CD4-positive, CD25-positive, alpha-beta regulatory T cell (primary cell): ENCODE results near the gene DLG2. TPM values are rescaled to one million over a fixed set of nuclear protein-coding genes. Genes with fewer than 3 reads are reported as not detected.

Experiments
- ATAC-seq, 2 donors: fragments of 150-1000 bp; cut with Tn5 transposase; one replicate each; pipeline ENCODE4 v1.10.0; 2021; ENCODE audit warnings: low read depth in 2 of 2, moderate number of reproducible peaks in 2 of 2, moderate library complexity in 1 of 2
- DNase-seq, 3 donors: peaks; one replicate each; pipeline versions ENCODE4 v3.0.0 to v3.0.0-alpha.2; 2012 to 2022; ENCODE audit warnings: mixed read lengths in 1 of 3
- H3K27ac ChIP-seq: one replicate; pipeline ENCODE4 v1.7.0; 2013; ENCODE audit warnings: mild to moderate bottlenecking, low read length; ENCODE audit not compliant: insufficient read depth, poor library complexity, severe bottlenecking
- H3K27me3 ChIP-seq: one replicate; pipeline ENCODE4 v1.7.0; 2013; ENCODE audit warnings: low read length; ENCODE audit not compliant: control insufficient read depth, insufficient read depth
- H3K36me3 ChIP-seq: one replicate; pipeline ENCODE4 v1.7.0; 2013; ENCODE audit warnings: mild to moderate bottlenecking, low read length, moderate library complexity; ENCODE audit not compliant: control insufficient read depth, insufficient read depth
- H3K4me1 ChIP-seq: 2 replicates; pipeline ENCODE4 v1.7.0; 2013; ENCODE audit warnings: mild to moderate bottlenecking, low read length; ENCODE audit not compliant: insufficient read depth, control insufficient read depth, poor library complexity, severe bottlenecking
- H3K4me3 ChIP-seq: one replicate; pipeline ENCODE4 v1.7.0; 2013; ENCODE audit warnings: low read depth, mild to moderate bottlenecking, low read length, moderate library complexity
- H3K9me3 ChIP-seq, 2 experiments: 1 replicate in 1 of 2; 2 replicates in 1 of 2; pipeline ENCODE4 v1.7.0; 2013; ENCODE audit warnings: low read length in 2 of 2, mild to moderate bottlenecking in 1 of 2, moderate library complexity in 1 of 2; ENCODE audit not compliant: control insufficient read depth in 2 of 2
- H3K27ac Mint-ChIP-seq, 3 donors: one replicate each; pipeline ENCODE4 v1.8.0; 2020 to 2022; ENCODE audit warnings: mild to moderate bottlenecking in 3 of 3, mixed read lengths in 3 of 3, moderate library complexity in 2 of 3
- H3K27me3 Mint-ChIP-seq: one replicate; pipeline ENCODE4 v1.8.0; 2022; ENCODE audit warnings: mild to moderate bottlenecking, mixed read lengths
- H3K36me3 Mint-ChIP-seq: one replicate; pipeline ENCODE4 v1.8.0; 2020; ENCODE audit warnings: mixed read lengths
- H3K4me1 Mint-ChIP-seq, 4 donors: one replicate each; pipeline ENCODE4 v1.8.0; 2020 to 2022; ENCODE audit warnings: mixed read lengths in 4 of 4, mild to moderate bottlenecking in 1 of 4
- H3K4me3 Mint-ChIP-seq, 4 donors: one replicate each; pipeline ENCODE4 v1.8.0; 2020 to 2022; ENCODE audit warnings: mild to moderate bottlenecking in 4 of 4, mixed read lengths in 4 of 4, moderate library complexity in 3 of 4
- H3K9me3 Mint-ChIP-seq, 7 donors: one replicate each; pipeline ENCODE4 v1.8.0; 2020 to 2022; ENCODE audit warnings: mixed read lengths in 7 of 7, mild to moderate bottlenecking in 3 of 7, moderate library complexity in 2 of 7
- polyA plus RNA-seq, 4 donors: library from polyadenylated mRNA; unstranded; fragments of 300-500 nt; fragmentation: Illumina TruSeq; gene quantifications; one replicate each; pipeline ENCODE4 v1.2.3, GENCODE V29; 2021
- total RNA-seq: library from RNA; stranded (reverse); gene quantifications from one replicate; pipeline ENCODE4 v1.2.3, GENCODE V29; 2022

The DLG2 gene
- total and polyA plus RNA-seq, 5 donors from 2014 or later = 0.26 to 2.0 (median 0.94) TPM

- H3K36me3 ChIP-seq = no peaks in the 10 kb centered on the region
- Mint-ChIP-seq H3K4me1 (no peaks in the 10 kb centered on the region), H3K9me3 (peaks cover 0 to 4% (median 0%) of the 10 kb centered on the region in 7 donors), H3K36me3 (no peaks in the 10 kb centered on the region), H3K4me3 (no peak overlapping the region), H3K27me3 (no peaks in the 10 kb centered on the region), H3K27ac (no peak overlapping the region)
- no peaks in the 10 kb centered on the region for H3K27me3 ChIP-seq
- DNase-seq (no peak), ATAC-seq (no peak)
- H3K4me1 ChIP-seq = no peaks in the 10 kb centered on the region
- no peaks in the 10 kb centered on the region for H3K9me3 ChIP-seq
- H3K4me3 ChIP-seq = no peak overlapping the region
- H3K27ac ChIP-seq = no peak overlapping the region
Observed at GRCh38 chr11:84381666-84382065, 1245.5 kb downstream of the DLG2 start.

DNA sequence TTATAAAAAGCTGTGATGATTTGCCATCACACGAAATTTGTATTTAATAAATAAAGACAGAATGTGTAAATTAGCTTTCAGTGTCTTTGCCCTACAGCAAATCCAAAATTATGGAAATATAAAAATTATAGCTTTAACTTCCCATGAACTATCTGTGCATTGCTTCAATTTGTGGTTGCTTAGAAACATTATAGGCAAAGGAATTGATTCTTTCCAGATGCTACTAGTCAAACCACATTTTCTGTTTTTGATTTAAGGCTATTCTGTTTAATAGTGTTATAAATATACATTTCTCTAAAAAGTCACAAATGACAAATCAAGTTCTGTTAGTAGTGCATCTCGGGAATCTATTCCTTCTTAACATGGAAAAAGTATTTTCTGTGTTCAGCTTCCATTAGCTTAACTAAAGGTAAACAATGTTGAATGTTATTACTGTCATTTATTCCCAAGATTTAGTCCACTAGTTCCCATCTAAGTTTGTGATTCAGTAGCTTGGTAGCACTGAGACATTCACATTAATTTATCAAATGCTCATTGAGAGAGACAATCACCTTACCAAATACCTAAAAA lies 1254.7 kb downstream of the DLG2 start:
- Mint-ChIP-seq H3K27me3 (no peaks in the 10 kb centered on the region), H3K4me3 (no peak overlapping the region), H3K9me3 (peaks cover 0 to 9% (median 2%) of the 10 kb centered on the region in 7 donors), H3K36me3 (no peaks in the 10 kb centered on the region), H3K4me1 (no peaks in the 10 kb centered on the region), H3K27ac (no peak overlapping the region)
- DNase-seq (no peak), ATAC-seq (no peak)
- no peaks in the 10 kb centered on the region for H3K9me3 ChIP-seq
- no peak overlapping the region for H3K4me3 ChIP-seq
- no peak overlapping the region for H3K27ac ChIP-seq
- no peaks in the 10 kb centered on the region for H3K4me1 ChIP-seq
- no peaks in the 10 kb centered on the region for H3K27me3 ChIP-seq
- no peaks in the 10 kb centered on the region for H3K36me3 ChIP-seq

DNA sequence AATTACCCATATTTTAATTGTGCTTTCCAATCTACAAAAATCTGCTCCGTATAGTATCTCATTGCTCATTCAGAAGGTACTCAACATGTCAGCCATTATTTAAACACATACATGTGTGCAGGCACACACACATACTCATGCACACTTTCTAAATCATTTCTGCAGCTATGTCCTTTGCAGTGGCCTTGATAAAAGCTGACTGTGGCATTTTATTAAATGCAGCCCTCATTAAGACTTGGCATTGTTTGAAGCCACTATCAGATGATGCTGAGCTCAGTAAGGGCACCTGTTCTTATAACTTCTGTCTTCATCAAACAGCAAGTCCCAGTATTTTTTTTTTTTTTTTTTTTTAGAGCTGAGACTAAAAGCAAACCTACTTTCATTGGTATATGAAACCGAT lies 1269.1 kb downstream of the DLG2 start:
- H3K4me1 Mint-ChIP-seq = no peaks in the 10 kb centered on the region
- H3K27ac ChIP-seq = no peak overlapping the region
- no peaks in the 10 kb centered on the region for H3K36me3 ChIP-seq
- H3K4me1 ChIP-seq = no peaks in the 10 kb centered on the region
- no peaks in the 10 kb centered on the region for H3K27me3 ChIP-seq
- DNase-seq (no peak), ATAC-seq (no peak)
- H3K4me3 ChIP-seq = no peak overlapping the region
- H3K9me3 ChIP-seq = no peaks in the 10 kb centered on the region
- peaks cover 0 to 10% (median 4%) of the 10 kb centered on the region in 7 donors for H3K9me3 Mint-ChIP-seq
- H3K4me3 Mint-ChIP-seq = no peak overlapping the region
- no peaks in the 10 kb centered on the region for H3K27me3 Mint-ChIP-seq
- no peaks in the 10 kb centered on the region for H3K36me3 Mint-ChIP-seq
- H3K27ac Mint-ChIP-seq = no peak overlapping the region

DNA sequence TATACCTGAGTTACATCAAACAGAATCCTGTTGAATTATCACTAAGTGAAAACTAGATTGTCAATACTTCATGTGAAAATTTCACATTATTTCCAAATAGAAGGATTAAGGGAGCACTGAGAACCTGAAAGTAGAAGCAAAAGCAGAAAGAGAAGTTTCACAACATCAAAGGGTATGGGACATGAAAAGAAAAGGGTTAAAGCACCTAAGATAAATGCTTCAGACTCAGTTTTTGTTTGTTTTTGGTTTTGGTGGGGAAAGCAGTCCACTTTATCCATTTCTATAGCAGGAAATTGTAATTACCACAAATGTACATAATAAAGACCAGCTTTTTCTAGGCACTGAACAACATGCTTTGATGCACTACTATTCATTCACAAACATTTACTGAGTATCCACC lies 1271.2 kb downstream of the DLG2 start:
- no peak overlapping the region for H3K4me3 Mint-ChIP-seq
- no peak overlapping the region for H3K27ac Mint-ChIP-seq
- Histone ChIP-seq H3K4me3 (no peak overlapping the region), H3K27ac (no peak overlapping the region), H3K4me1 (no peaks in the 10 kb centered on the region), H3K27me3 (no peaks in the 10 kb centered on the region), H3K36me3 (no peaks in the 10 kb centered on the region), H3K9me3 (no peaks in the 10 kb centered on the region)
- no peak for ATAC-seq
- no peaks in the 10 kb centered on the region for H3K27me3 Mint-ChIP-seq
- DNase-seq = no peak
- H3K4me1 Mint-ChIP-seq = no peaks in the 10 kb centered on the region
- H3K9me3 Mint-ChIP-seq = peaks cover 0 to 8% (median 4%) of the 10 kb centered on the region in 7 donors
- no peaks in the 10 kb centered on the region for H3K36me3 Mint-ChIP-seq

DNA sequence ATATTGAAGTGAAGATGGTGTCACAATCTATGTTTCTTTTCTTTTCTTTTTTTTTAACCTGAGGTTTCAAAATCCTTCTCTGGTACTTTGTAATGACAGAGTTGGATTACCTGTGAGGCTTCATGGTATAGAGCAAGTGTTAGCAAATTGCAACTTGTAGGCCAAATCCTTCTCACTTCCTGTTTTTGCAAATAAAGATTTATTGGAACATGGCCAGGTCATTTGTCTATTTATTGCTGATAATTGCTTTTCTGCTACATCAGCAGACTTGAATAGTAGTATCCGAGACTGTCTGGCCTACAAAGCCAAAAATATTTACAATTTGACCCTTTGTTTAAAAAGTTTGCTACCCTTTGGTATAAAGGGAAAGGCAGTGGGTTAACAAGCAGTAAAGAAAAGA lies 1281.5 kb downstream of the DLG2 start:
- H3K4me1 Mint-ChIP-seq = no peaks in the 10 kb centered on the region
- Histone ChIP-seq H3K4me3 (no peak overlapping the region), H3K4me1 (no peaks in the 10 kb centered on the region), H3K27ac (no peak overlapping the region), H3K9me3 (no peaks in the 10 kb centered on the region), H3K36me3 (no peaks in the 10 kb centered on the region), H3K27me3 (no peaks in the 10 kb centered on the region)
- H3K36me3 Mint-ChIP-seq = no peaks in the 10 kb centered on the region
- DNase-seq (no peak), ATAC-seq (no peak)
- no peak overlapping the region for H3K4me3 Mint-ChIP-seq
- H3K27me3 Mint-ChIP-seq = no peaks in the 10 kb centered on the region
- H3K9me3 Mint-ChIP-seq = peaks cover 0 to 18% (median 2%) of the 10 kb centered on the region in 7 donors
- H3K27ac Mint-ChIP-seq = no peak overlapping the region

GRCh38 chr11:84345027-84345426 lies 1282.1 kb downstream of the DLG2 start:
- Histone ChIP-seq H3K27me3 (no peaks in the 10 kb centered on the region), H3K4me1 (no peaks in the 10 kb centered on the region), H3K36me3 (no peaks in the 10 kb centered on the region), H3K27ac (no peak overlapping the region), H3K9me3 (no peaks in the 10 kb centered on the region), H3K4me3 (no peak overlapping the region)
- H3K27me3 Mint-ChIP-seq = no peaks in the 10 kb centered on the region
- DNase-seq (no peak), ATAC-seq (no peak)
- no peak overlapping the region for H3K4me3 Mint-ChIP-seq
- peaks cover 0 to 18% (median 3%) of the 10 kb centered on the region in 7 donors for H3K9me3 Mint-ChIP-seq
- H3K27ac Mint-ChIP-seq = no peak overlapping the region
- H3K36me3 Mint-ChIP-seq = no peaks in the 10 kb centered on the region
- no peaks in the 10 kb centered on the region for H3K4me1 Mint-ChIP-seq

- Mint-ChIP-seq H3K27me3 (no peaks in the 10 kb centered on the region), H3K4me1 (no peaks in the 10 kb centered on the region), H3K27ac (no peak overlapping the region), H3K9me3 (peaks cover 0 to 34% (median 8%) of the 10 kb centered on the region in 7 donors), H3K4me3 (no peak overlapping the region), H3K36me3 (no peaks in the 10 kb centered on the region)
- H3K4me1 ChIP-seq = no peaks in the 10 kb centered on the region
- no peak overlapping the region for H3K4me3 ChIP-seq
- no peaks in the 10 kb centered on the region for H3K36me3 ChIP-seq
- DNase-seq = no peak
- H3K27me3 ChIP-seq = no peaks in the 10 kb centered on the region
- no peak for ATAC-seq
- H3K9me3 ChIP-seq = no peaks in the 10 kb centered on the region
- no peak overlapping the region for H3K27ac ChIP-seq
Observed at GRCh38 chr11:84339796-84340195, 1287.3 kb downstream of the DLG2 start.

DNA sequence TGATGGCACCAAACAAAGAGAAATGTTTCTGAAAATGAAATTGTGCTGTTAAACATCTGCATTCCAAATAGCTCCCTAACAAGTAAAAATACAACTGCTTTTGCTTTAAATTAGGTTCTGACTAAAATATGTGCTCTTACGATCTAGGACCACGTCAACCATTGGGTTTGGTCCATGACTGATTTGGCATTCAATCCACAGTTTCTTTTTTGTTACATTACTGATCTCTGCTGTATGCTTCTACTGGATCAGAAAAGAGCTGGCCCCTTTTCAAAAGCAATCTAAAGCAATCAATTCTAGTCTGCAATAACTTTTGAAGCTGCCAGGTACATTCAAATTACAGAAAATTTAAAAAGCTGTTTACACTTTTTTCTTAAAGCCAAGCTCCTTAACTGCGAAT lies 1293.9 kb downstream of the DLG2 start:
- no peak overlapping the region for H3K4me3 ChIP-seq
- no peak for ATAC-seq
- H3K9me3 Mint-ChIP-seq = peaks cover 0 to 33% (median 5%) of the 10 kb centered on the region in 7 donors
- no peak for DNase-seq
- no peaks in the 10 kb centered on the region for H3K9me3 ChIP-seq
- no peaks in the 10 kb centered on the region for H3K36me3 Mint-ChIP-seq
- H3K27ac ChIP-seq = no peak overlapping the region
- no peak overlapping the region for H3K27ac Mint-ChIP-seq
- no peaks in the 10 kb centered on the region for H3K27me3 ChIP-seq
- H3K4me1 Mint-ChIP-seq = no peaks in the 10 kb centered on the region
- H3K4me3 Mint-ChIP-seq = no peak overlapping the region
- H3K27me3 Mint-ChIP-seq = no peaks in the 10 kb centered on the region
- no peaks in the 10 kb centered on the region for H3K4me1 ChIP-seq
- H3K36me3 ChIP-seq = no peaks in the 10 kb centered on the region
